GM18502 (cell line): ENCODE data around the gene CRACR2B.
A peak's percentile ranks its signal among the peaks of the same experiment; 100 is the strongest.

Experiments used
- ATAC-seq: cut with Tn5 transposase; IDR thresholded peaks from one replicate; pipeline ENCODE4 v1.9.1; 2021; ENCODE audit warnings: mild to moderate bottlenecking; ENCODE audit not compliant: unreplicated experiment, poor library complexity

The CRACR2B gene

DNA sequence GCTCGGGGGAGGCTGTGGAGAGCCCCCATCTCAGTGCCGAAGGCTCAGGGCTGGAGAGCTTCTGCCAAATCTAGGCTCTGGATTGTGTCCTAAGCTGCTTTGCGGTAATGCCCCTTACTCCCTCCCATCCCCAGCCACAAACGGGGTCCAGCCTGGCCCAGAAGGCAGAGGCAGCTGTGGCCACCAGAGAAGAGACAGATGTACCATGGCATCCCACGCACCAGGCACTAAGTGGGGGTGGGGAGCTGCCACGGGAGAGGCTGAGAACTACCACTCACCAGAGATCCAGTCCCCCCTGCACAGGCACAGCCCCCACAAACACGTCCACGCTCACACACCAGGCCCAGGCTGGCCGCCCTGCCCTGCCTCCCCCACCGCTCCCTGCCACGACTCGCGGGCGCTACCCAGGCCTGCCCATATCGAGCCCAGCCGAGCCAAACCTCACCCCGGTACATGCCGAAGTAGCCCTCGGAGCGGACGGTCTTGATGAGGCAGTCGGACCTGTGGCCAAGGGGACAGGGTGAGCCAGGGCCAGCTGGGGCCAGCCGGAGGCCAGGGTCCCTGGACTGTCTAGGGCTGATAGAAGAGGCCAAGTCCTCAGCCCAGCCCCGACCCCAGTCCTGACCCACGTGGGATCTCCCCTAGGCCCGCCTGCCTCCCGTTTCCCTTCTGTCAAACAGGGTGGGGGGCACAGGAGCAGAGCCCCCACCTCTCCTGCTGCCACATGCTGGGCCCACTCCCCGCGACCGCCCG lies 33.5 kb upstream of the CRACR2B start:
- ATAC-seq, result no peak

DNA sequence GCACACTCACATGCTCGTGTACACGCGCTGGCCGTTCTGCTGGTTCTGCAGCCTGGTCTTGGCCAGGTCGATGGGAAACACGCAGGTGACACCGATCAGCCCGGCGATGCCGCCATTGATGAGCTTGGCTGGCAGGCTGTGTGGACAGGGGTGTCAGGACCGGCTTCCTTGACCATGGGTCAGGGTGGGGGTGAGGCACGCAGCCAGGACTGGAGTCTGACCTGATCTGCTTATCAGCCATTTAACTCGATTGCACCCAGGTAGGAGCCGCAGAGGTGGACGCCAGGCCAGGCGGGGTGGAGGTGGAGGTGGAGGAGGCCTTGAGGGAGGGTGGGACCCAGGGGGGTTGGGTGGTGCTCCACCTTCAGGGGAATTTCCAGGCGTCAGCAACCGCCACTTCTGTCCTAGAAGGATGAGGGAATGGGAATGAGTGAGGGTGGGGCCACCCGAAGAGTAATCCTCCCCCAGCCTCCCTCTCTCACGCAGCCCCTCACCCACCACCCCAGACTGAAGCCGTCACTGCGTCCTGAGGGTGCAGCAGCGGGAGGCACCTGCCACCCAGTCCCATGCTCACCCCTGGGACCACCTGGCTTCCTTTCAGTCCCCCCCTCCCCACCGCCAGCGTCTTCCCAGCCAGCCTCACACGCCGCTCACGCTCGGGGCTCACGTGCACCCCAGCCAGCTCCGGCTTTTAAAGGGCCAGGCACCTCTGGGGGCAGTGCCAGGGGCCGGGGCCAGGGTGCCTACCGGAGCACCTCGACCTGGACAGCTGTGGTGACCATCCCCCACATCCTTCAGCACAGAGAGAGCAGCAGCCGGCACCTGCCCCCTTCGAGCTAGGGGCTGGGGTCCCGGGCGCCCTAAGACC lies 32.7 kb upstream of the CRACR2B start:
- no peak for ATAC-seq

- peak; percentile 30 for ATAC-seq
Observed at GRCh38 chr11:795634-796564, 31.8 kb upstream of the CRACR2B start.

DNA sequence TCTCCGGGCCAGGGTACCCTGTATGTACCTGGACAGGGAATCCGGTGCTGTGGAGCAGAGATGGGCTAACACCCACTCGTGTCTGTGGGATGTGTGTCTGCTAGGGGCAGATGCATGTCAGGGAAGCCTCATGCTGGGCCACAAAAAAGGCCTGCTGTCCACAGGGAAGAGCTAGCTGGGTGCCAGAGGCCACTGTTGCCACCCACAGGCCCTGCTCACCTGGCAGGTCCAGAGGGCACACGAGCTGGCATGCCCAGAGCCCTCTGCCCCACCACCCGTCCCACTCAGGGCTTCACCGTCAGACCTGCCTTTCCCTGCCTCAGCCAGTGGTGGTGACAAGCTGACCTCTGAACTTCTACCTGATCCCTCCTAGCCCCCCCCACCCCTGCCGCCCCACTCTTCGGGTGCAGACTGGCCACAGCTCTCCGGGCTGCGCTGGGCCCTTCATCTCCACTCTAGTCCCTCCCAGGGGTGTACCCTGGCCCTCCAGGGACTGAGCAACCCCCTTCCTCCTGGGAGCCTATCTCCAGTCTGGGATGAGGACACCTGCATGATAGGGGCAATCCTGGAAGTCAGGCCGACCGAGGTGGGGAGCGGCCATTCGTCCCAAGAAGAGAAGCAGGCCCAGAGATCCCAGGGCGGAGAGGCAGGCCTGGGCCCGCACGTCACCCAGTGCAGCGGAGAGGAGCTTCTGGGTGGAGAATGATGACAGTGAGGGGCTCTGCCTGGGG lies 31.0 kb upstream of the CRACR2B start:
- ATAC-seq, result no peak

GRCh38 chr11:797296-798092 lies 30.2 kb upstream of the CRACR2B start:
- ATAC-seq, result peak; percentile 47

- ATAC-seq, result peak; percentile 68
Observed at GRCh38 chr11:798093-798713, 29.5 kb upstream of the CRACR2B start, which contains the start of gene SLC25A22. SLC25A22 (minus strand) TSS chr11:798281; CDS start chr11:795006, 3,275 bp downstream.

- no peak for ATAC-seq
Observed at GRCh38 chr11:799641-800316, 27.9 kb upstream of the CRACR2B start.

- ATAC-seq, result no peak
Observed at GRCh38 chr11:800473-800872, 27.2 kb upstream of the CRACR2B start.

DNA sequence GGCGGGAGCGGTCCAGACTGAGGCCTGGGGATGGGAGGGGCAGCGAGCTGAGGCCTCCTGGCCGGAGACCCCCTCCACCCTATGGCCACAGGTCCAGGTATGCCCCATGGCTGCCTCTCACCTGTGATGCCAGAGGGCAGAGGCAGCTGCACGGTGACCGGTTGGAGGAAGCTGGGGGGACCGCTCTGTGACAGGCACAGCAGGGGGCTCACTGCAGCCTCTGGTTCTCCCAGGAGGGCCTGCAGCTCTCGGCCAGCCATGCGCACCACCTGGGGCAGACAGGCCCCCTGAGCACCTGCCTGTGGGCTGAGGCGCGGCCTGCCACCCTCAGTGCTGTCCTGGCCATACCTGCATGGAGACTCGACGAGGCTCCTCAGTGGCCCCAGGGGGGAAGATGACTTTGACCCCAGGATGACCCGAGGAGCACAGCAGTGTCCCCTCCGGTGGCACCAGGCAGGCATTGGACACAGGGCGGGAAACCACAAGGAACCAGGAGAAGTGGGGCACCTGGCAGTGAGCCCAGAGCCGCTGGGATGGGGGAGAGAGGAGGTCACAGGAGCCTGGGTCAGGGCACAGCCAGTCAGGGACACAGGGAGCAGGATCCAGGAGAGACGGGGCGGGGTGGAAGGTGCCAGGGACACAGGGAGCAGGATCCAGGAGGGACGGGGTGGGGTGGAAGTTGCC lies 26.5 kb upstream of the CRACR2B start:
- no peak for ATAC-seq

- no peak for ATAC-seq
Observed at GRCh38 chr11:802018-802617, 25.6 kb upstream of the CRACR2B start.

DNA sequence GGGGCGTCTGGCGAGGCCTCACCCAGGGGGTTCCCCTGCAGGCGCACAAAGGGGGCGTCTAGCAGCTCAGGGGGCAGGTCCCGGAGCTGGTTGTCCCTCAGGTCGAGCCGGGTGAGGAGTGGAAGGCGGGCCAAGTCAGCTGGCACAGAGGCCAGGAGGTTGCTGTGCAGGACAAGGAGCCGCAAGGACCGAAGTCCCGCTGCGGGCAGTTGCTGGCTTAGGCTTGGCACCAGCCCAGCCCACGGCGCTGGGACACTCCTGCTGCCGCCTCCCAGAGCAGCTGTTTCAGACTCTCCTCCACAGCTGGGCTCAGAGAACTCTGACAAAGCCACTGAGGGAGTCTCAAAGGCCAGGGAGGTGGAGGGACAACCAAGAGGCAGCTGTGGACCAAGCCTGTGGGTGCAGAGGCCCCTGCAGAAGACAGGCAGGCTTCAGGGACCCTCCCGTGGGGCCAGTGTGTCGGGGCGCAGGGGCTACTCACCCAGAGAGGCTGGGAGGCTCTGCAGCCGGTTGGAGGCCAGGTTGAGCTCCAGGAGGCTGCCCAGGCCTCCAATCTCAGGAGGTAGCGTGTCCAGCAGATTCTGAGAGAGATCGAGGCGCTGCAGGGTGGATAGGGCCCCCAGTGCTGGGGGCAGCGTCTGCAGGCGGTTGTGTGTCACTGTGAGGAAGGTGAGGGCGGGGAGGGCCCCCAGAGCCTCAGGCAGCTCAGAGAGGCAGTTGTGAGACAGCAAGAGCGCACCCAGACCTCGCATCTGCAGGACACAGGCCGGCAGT lies 24.8 kb upstream of the CRACR2B start:
- ATAC-seq, result no peak

DNA sequence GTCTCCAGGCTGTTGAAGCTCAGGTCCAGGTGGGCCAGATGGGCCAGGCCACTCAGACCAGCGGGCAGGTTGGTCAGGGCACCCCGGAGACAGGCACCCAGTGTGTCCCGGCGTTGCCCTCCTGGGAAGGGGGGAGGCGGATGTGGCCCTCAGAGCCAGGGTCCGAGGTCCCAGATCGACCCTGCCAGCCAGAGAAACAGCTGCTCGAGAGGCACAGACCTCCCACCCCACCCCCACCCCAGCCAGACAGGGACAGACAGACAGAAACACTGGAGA lies 24.3 kb upstream of the CRACR2B start:
- ATAC-seq, result no peak

GRCh38 chr11:803770-804598 lies 23.7 kb upstream of the CRACR2B start:
- no peak for ATAC-seq

GRCh38 chr11:804599-804964 lies 23.1 kb upstream of the CRACR2B start:
- no peak for ATAC-seq

DNA sequence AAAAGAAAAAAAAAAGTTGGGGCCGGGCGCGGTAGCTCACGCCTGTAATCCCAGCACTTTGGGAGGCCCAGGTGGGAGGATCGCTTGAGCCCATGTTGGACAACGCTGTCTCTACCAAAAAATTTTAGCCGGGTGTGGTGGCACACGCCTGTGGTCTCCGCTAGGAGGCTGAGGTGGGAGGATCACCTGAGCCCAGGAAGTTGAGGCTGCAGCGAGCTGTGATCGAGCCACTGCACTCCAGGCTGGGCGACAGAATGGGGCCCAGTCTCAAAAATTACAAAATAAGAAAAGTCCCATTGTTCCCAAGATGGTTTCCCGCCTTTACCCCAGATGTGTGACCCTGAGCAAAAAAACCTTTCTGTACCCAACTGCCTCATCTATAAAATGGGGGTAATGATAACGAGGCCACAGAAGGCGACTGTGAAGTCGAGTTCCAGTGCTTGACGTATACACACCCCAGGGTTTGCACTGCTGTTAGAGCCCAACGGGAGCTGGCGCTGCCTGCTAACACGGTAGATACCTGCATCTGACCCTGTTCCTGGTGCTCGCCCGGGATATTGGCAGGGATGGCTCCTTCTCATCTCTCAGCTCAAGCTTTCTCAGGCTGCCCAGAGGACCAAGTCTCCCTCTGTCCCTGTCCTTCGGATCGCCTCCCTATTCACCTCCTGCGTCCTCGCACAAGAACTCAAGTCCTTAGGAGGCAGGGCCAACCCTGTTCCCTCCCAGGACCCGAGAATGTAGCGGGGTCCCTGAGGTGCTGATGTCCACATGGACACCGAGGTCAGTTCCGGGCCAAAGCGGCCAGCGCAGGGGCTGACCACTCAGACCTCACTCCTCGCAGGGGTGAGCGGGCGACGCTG lies 19.1 kb upstream of the CRACR2B start:
- ATAC-seq, result no peak
